Germinal center (tissue), 1 donor: ENCODE results near the gene PLEK.
A peak's percentile ranks its signal among the peaks of the same experiment; 100 is the strongest.
"Not testable (repeated sequence)": the region's sequence is repeated elsewhere in the genome, so short reads cannot be mapped to it uniquely, and the experiment has no call there.

ENCODE experiments used
- DNase-seq: peaks from one replicate; pipeline ENCODE4 v3.0.0; 2012; ENCODE audit warnings: mixed read lengths, low spot score

Gene PLEK

GRCh38 chr2:68384485-68385107 lies 19.5 kb downstream of the PLEK start:
- DNase-seq = no peak

- DNase-seq = peak; percentile 79
These were observed 20.3 kb downstream of the PLEK start for GRCh38 chr2:68385220-68385906.

GRCh38 chr2:68385907-68386287 lies 20.8 kb downstream of the PLEK start:
- no peak for DNase-seq

GRCh38 chr2:68386365-68386764 lies 21.3 kb downstream of the PLEK start:
- DNase-seq = no peak

GRCh38 chr2:68387408-68388350 lies 22.6 kb downstream of the PLEK start:
- DNase-seq = peak; percentile 63

GRCh38 chr2:68388358-68388757 lies 23.3 kb downstream of the PLEK start:
- no peak for DNase-seq

GRCh38 chr2:68388772-68389171 lies 23.7 kb downstream of the PLEK start:
- DNase-seq = no peak

GRCh38 chr2:68390114-68390513 lies 25.0 kb downstream of the PLEK start:
- no peak for DNase-seq

GRCh38 chr2:68390586-68390985 lies 25.5 kb downstream of the PLEK start:
- DNase-seq = no peak

GRCh38 chr2:68391099-68391498 lies 26.0 kb downstream of the PLEK start:
- DNase-seq = no peak

- no peak for DNase-seq
These were observed 26.8 kb downstream of the PLEK start for GRCh38 chr2:68391869-68392268.

- no peak for DNase-seq
These were observed 31.0 kb downstream of the PLEK start for GRCh38 chr2:68396093-68396492.

- not testable (repeated sequence) for DNase-seq
These were observed 32.7 kb downstream of the PLEK start for GRCh38 chr2:68397704-68398263.

- no peak for DNase-seq
These were observed 38.1 kb downstream of the PLEK start for GRCh38 chr2:68403199-68403644.

- peak; percentile 53 for DNase-seq
These were observed 39.1 kb downstream of the PLEK start for GRCh38 chr2:68404164-68404563.

- DNase-seq = no peak
These were observed 40.1 kb downstream of the PLEK start for GRCh38 chr2:68404893-68405799.

GRCh38 chr2:68411397-68412126 lies 46.5 kb downstream of the PLEK start:
- DNase-seq = no peak

GRCh38 chr2:68412127-68412819 lies 47.2 kb downstream of the PLEK start:
- DNase-seq = no peak

- DNase-seq = no peak
These were observed 48.4 kb downstream of the PLEK start for GRCh38 chr2:68413466-68413865.

GRCh38 chr2:68414452-68414851 lies 49.4 kb downstream of the PLEK start:
- DNase-seq = no peak
